H9 (cell line): ENCODE results near the gene TRPC3. TPM values are rescaled to one million over a fixed set of nuclear protein-coding genes. Genes with fewer than 3 reads are reported as not detected.

Experiments
- DNase-seq: peaks from one replicate; pipeline ENCODE4 v3.0.0-alpha.2; 2017
- H2AFZ ChIP-seq: one replicate; pipeline ENCODE4 v1.6.1; 2013; ENCODE audit warnings: mild to moderate bottlenecking, low read length, control low read depth, moderate library complexity
- H2AK5ac ChIP-seq: 2 replicates; pipeline ENCODE4 v1.6.1; 2013; ENCODE audit warnings: low read length, control low read depth, mixed read lengths; ENCODE audit not compliant: insufficient read length
- H2BK120ac ChIP-seq: one replicate; pipeline ENCODE4 v1.6.1; 2013; ENCODE audit warnings: low read depth, mild to moderate bottlenecking, low read length, control low read depth, inconsistent platforms; ENCODE audit not compliant: poor library complexity, severe bottlenecking
- H2BK12ac ChIP-seq: 2 replicates; pipeline ENCODE4 v1.6.1; 2013; ENCODE audit warnings: low read length, control low read depth, mixed read lengths, low read depth; ENCODE audit not compliant: insufficient read length
- H2BK15ac ChIP-seq: 2 replicates; pipeline ENCODE4 v1.6.1; 2013; ENCODE audit warnings: low read depth, low read length, control low read depth
- H2BK20ac ChIP-seq: one replicate; pipeline ENCODE4 v1.6.1; 2013; ENCODE audit warnings: low read depth, mild to moderate bottlenecking, low read length, control low read depth, inconsistent platforms; ENCODE audit not compliant: poor library complexity, severe bottlenecking
- H2BK5ac ChIP-seq: 2 replicates; pipeline ENCODE4 v1.6.1; 2013; ENCODE audit warnings: low read length, control low read depth, mixed read lengths; ENCODE audit not compliant: insufficient read length
- H3K14ac ChIP-seq: 2 replicates; pipeline ENCODE4 v1.6.1; 2013; ENCODE audit warnings: low read length, control low read depth; ENCODE audit not compliant: insufficient read depth
- H3K18ac ChIP-seq: 2 replicates; pipeline ENCODE4 v1.6.1; 2013; ENCODE audit warnings: low read depth, mild to moderate bottlenecking, mixed read lengths, low read length, control low read depth; ENCODE audit not compliant: insufficient read length
- H3K23ac ChIP-seq: 2 replicates; pipeline ENCODE4 v1.6.1; 2013; ENCODE audit warnings: low read length, control low read depth, mixed read lengths, low read depth; ENCODE audit not compliant: insufficient read length
- H3K23me2 ChIP-seq: 2 replicates; pipeline ENCODE4 v1.6.1; 2013; ENCODE audit warnings: low read depth, mild to moderate bottlenecking, mixed read lengths, low read length, control low read depth; ENCODE audit not compliant: insufficient read length, poor library complexity, severe bottlenecking
- H3K27ac ChIP-seq: 2 replicates; pipeline ENCODE4 v1.5.1; 2013; ENCODE audit warnings: low read length, control low read depth, mixed read lengths, low read depth; ENCODE audit not compliant: insufficient read length
- H3K27me3 ChIP-seq: 2 replicates; pipeline ENCODE4 v1.6.1; 2013; ENCODE audit warnings: low read length, control low read depth, inconsistent platforms; ENCODE audit not compliant: insufficient read depth
- H3K4ac ChIP-seq: 2 replicates; pipeline ENCODE4 v1.6.1; 2013; ENCODE audit warnings: low read depth, mild to moderate bottlenecking, control low read depth, inconsistent platforms, low read length, moderate library complexity
- H3K4me1 ChIP-seq: 2 replicates; pipeline ENCODE4 v1.6.1; 2013; ENCODE audit warnings: low read length, control low read depth, inconsistent platforms; ENCODE audit not compliant: insufficient read depth
- H3K4me2 ChIP-seq: 2 replicates; pipeline ENCODE4 v1.6.1; 2013; ENCODE audit warnings: low read length, control low read depth, mixed read lengths; ENCODE audit not compliant: insufficient read length, insufficient read depth
- H3K56ac ChIP-seq: 2 replicates; pipeline ENCODE4 v1.6.1; 2013; ENCODE audit warnings: low read depth, mild to moderate bottlenecking, mixed read lengths, low read length, control low read depth; ENCODE audit not compliant: insufficient read length
- H3K79me1 ChIP-seq: 2 replicates; pipeline ENCODE4 v1.6.1; 2013; ENCODE audit warnings: low read depth, mild to moderate bottlenecking, moderate library complexity, low read length, control low read depth, inconsistent platforms; ENCODE audit not compliant: insufficient read depth, poor library complexity, severe bottlenecking
- H3K79me2 ChIP-seq: 2 replicates; pipeline ENCODE4 v1.6.1; 2013; ENCODE audit warnings: low read length, control low read depth, inconsistent platforms; ENCODE audit not compliant: insufficient read depth
- H3K9ac ChIP-seq: 2 replicates; pipeline ENCODE4 v1.6.1; 2013; ENCODE audit warnings: low read length, control low read depth, mixed read lengths; ENCODE audit not compliant: insufficient read length; ENCODE audit errors: extremely low read depth
- H3K9me3 ChIP-seq: one replicate; pipeline ENCODE4 v1.6.1; 2013; ENCODE audit warnings: low read depth, low read length, inconsistent platforms; ENCODE audit not compliant: control insufficient read depth
- H3T11ph ChIP-seq: one replicate; pipeline ENCODE4 v1.6.1; 2013; ENCODE audit warnings: mild to moderate bottlenecking, low read length, control low read depth, inconsistent platforms
- H4K20me1 ChIP-seq: one replicate; pipeline ENCODE4 v1.6.1; 2013; ENCODE audit not compliant: control insufficient read depth, insufficient read length, insufficient read depth
- H4K5ac ChIP-seq: 2 replicates; pipeline ENCODE4 v1.6.1; 2013; ENCODE audit warnings: low read depth, mild to moderate bottlenecking, mixed read lengths, low read length, control low read depth; ENCODE audit not compliant: insufficient read length
- H4K8ac ChIP-seq: replicated peaks from 2 replicates; pipeline ENCODE4 v1.6.1; 2013; ENCODE audit warnings: low read length, control low read depth, mixed read lengths, low read depth; ENCODE audit not compliant: insufficient read length
- H4K91ac ChIP-seq: 2 replicates; pipeline ENCODE4 v1.6.1; 2013; ENCODE audit warnings: low read depth, mild to moderate bottlenecking, moderate library complexity, mixed read lengths, low read length, control low read depth; ENCODE audit not compliant: insufficient read length
- H3K27ac Mint-ChIP-seq, 3 experiments: 2 replicates in 2 of 3; 3 replicates in 1 of 3; pipeline ENCODE4 v1.8.0; 2020 to 2021; ENCODE audit warnings: mixed read lengths in 3 of 3, mild to moderate bottlenecking in 1 of 3, moderate library complexity in 1 of 3
- H3K27me3 Mint-ChIP-seq: 2 replicates; pipeline ENCODE4 v1.8.0; 2021; ENCODE audit warnings: low read depth, mild to moderate bottlenecking, moderate library complexity, mixed read lengths
- H3K36me3 Mint-ChIP-seq, 3 experiments: 2 replicates in 2 of 3; 3 replicates in 1 of 3; pipeline ENCODE4 v1.8.0; 2020 to 2021; ENCODE audit warnings: low read depth in 3 of 3, mixed read lengths in 3 of 3; ENCODE audit not compliant: insufficient read depth in 1 of 3
- H3K4me1 Mint-ChIP-seq, 2 experiments: 2 replicates each; pipeline ENCODE4 v1.8.0; 2020; ENCODE audit warnings: mixed read lengths in 2 of 2
- H3K4me3 Mint-ChIP-seq, 2 experiments: 2 replicates in 1 of 2; 3 replicates in 1 of 2; pipeline ENCODE4 v1.8.0; 2020 to 2021; ENCODE audit warnings: mild to moderate bottlenecking in 2 of 2, mixed read lengths in 2 of 2, moderate library complexity in 1 of 2
- H3K9me3 Mint-ChIP-seq, 2 experiments: 2 replicates in 1 of 2; 3 replicates in 1 of 2; pipeline ENCODE4 v1.8.0; 2020; ENCODE audit warnings: mild to moderate bottlenecking in 2 of 2, mixed read lengths in 2 of 2, moderate library complexity in 1 of 2
- CTCF ChIP-seq: fragments of 200-600 bp; sonication (generic); conservative IDR thresholded peaks from 3 replicates; pipeline ENCODE4 v1.8.0; 2021; ENCODE audit warnings: antibody characterized with exemption, mild to moderate bottlenecking
- WGBS: extraction: QIAGEN DNeasy Blood & Tissue Kit; methylation state at CpG from one replicate; pipeline ENCODE4 v1.1.7; 2013; ENCODE audit warnings: missing lambda C conversion rate, low lambda C conversion rate, mixed read lengths; ENCODE audit not compliant: insufficient read length; ENCODE audit errors: extremely low coverage; 5-methylcytosine and 5-hydroxymethylcytosine counted together
- total RNA-seq: library from RNA; stranded (reverse); gene quantifications from 2 replicates; pipeline ENCODE4 v1.2.1, GENCODE V29; 2021

TRPC3 gene
- total RNA-seq, 1 experiment from 2014 or later, result 0.13 TPM

- Histone ChIP-seq H3K9me3 (no peaks in the 10 kb centered on the region), H3K4me1 (no peaks in the 10 kb centered on the region), H2BK20ac (no peak overlapping the region), H3T11ph (no peak overlapping the region), H3K23me2 (no peaks in the 10 kb centered on the region), H3K18ac (no peak overlapping the region), H3K79me1 (no peaks in the 10 kb centered on the region), H2BK15ac (no peak overlapping the region), H3K56ac (no peak overlapping the region), H2AK5ac (no peak overlapping the region), H2BK5ac (no peak overlapping the region), H3K79me2 (no peaks in the 10 kb centered on the region), H3K4ac (no peak overlapping the region), H3K4me2 (no peak overlapping the region), H3K27me3 (no peaks in the 10 kb centered on the region), H4K5ac (no peak overlapping the region), H2BK12ac (no peak overlapping the region), H3K14ac (no peak overlapping the region), H4K91ac (no peak overlapping the region), H3K23ac (no peak overlapping the region), H3K27ac (no peak overlapping the region), H3K9ac (no peak overlapping the region), H2AFZ (no peak overlapping the region), H4K8ac (no peak overlapping the region), H2BK120ac (no peak overlapping the region), H4K20me1 (no peaks in the 10 kb centered on the region)
- H3K4me1 Mint-ChIP-seq, result no peaks in the 10 kb centered on the region
- no CpG with 5 or more reads among the region's 3 CpGs for WGBS
- DNase-seq, result no peak
- TF ChIP-seq CTCF, result no peak
- H3K27ac Mint-ChIP-seq, result no peak overlapping the region
- H3K9me3 Mint-ChIP-seq, result no peaks in the 10 kb centered on the region
- H3K36me3 Mint-ChIP-seq, result no peaks in the 10 kb centered on the region
- no peak overlapping the region for H3K4me3 Mint-ChIP-seq
- H3K27me3 Mint-ChIP-seq, result peaks cover 8% of the 10 kb centered on the region
These were observed 12.2 kb downstream of the TRPC3 start for GRCh38 chr4:121939690-121940089.
